CD4-positive, alpha-beta T cell treated with Interferon gamma for 1 hour (primary cell): Measurements from ENCODE around the gene SCAF11.
A peak's percentile ranks its signal among the peaks of the same experiment; 100 is the strongest.
"Not testable (repeated sequence)": the region's sequence is repeated elsewhere in the genome, so short reads cannot be mapped to it uniquely, and the experiment has no call there.

Source experiments
- DNase-seq: peaks from one replicate; pipeline ENCODE4 v3.0.0-alpha.2; 2020

SCAF11 gene, protein sequence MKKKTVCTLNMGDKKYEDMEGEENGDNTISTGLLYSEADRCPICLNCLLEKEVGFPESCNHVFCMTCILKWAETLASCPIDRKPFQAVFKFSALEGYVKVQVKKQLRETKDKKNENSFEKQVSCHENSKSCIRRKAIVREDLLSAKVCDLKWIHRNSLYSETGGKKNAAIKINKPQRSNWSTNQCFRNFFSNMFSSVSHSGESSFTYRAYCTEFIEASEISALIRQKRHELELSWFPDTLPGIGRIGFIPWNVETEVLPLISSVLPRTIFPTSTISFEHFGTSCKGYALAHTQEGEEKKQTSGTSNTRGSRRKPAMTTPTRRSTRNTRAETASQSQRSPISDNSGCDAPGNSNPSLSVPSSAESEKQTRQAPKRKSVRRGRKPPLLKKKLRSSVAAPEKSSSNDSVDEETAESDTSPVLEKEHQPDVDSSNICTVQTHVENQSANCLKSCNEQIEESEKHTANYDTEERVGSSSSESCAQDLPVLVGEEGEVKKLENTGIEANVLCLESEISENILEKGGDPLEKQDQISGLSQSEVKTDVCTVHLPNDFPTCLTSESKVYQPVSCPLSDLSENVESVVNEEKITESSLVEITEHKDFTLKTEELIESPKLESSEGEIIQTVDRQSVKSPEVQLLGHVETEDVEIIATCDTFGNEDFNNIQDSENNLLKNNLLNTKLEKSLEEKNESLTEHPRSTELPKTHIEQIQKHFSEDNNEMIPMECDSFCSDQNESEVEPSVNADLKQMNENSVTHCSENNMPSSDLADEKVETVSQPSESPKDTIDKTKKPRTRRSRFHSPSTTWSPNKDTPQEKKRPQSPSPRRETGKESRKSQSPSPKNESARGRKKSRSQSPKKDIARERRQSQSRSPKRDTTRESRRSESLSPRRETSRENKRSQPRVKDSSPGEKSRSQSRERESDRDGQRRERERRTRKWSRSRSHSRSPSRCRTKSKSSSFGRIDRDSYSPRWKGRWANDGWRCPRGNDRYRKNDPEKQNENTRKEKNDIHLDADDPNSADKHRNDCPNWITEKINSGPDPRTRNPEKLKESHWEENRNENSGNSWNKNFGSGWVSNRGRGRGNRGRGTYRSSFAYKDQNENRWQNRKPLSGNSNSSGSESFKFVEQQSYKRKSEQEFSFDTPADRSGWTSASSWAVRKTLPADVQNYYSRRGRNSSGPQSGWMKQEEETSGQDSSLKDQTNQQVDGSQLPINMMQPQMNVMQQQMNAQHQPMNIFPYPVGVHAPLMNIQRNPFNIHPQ (N-terminal part only)

DNA sequence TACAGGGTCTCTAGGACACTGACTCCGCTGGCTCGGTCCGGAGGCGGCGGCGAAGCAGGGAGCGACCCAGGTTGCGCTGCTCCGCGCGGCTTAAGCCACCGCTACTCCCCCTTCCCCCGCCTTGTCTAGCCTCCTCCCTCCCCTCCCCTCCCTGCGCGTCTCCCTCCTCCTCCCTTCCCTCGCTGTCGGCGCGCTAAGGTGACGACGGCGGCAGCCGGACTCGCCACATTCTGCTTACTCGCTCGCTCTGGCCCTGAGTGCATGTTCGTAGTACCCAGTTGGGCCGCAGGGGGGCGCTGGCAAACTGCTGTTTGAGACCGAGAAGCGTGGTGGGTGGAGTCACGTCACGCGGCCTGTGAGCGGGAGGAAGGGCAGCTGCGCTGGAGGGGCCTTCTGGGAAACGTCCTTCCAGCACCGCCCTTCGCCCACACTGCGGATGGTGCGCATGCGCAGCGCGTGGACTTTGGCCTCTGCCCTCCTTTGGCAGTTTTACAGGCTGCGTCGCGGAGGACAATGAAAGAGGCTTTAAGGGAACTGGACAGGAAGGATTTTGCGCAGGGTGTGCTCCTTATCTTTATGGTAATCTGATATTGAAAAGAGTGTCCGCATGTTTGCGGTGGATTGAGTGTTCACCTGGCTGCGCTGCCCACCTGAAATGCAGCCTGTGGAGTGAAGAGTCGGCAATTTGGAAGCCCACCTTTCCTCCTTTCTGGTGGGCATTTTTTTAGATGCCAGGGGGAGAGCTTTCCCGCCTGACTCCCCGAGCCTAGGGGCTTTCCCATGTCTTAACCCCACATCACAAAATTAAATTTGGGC is at the start of gene SCAF11:
Gene SCAF11 (minus strand): TSS at position 107 of the 816 bp plus-strand sequence. CDS start 26,407 bp downstream, outside the sequence.
- peak; percentile 100 for DNase-seq

DNA sequence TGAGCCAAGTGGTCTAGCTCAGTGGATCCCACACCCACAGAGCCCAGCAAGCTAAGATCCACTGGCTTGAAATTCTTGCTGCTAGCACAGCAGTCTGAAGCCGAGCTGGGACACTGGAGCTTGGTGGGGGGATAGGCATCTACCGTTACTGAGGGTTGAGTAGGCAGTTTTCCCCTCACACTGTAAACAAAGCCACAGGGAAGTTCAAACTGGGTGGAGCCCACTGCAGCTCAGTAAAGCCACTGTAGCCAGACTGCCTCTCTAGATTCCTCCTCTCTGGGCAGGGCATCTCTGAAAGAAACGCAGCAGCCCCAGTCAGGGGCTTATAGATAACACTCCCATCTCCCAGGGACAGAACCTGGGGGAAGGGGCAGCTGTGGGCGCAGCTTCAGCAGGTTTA is 46.7 kb upstream of the SCAF11 start:
- DNase-seq, result not testable (repeated sequence)

DNA sequence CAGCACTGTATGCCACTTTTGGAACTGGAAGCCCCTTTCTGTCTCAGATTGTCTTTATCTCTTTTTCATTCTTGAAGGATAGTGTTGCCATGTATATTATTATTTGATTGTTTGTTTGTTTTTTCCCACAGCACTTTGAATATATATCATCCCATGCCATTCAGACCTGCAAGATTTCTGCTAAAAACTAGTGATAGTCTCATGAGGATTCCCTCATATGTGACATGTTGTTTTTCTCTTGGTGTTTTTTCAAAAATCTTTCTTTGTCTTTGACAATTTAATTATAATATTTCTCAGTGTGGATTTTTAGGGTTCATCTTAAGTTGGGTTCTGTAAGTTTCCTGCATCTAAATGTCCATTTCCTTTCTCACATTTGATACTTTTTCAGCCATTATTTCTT is 36.8 kb upstream of the SCAF11 start:
- DNase-seq, result no peak

DNA sequence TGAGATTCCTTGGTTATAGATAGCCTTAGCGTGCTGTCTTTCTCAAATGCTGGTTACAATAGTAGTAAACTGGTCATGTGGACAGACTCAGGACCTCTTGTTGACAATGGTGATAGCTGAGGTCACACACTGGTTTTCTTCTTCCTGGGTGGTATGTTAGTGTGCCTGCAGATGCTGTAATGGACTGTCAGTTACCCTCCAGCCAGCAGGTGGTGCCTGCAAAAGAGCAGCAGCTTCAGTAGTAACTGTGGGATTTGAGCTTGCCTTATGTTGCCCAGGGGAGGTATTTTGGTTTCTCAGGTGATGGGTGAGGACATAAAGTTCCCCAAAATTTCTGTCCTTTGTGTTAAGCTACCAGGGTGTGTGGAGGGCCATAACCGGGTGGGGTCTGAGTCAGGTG is 33.7 kb upstream of the SCAF11 start:
- DNase-seq, result no peak

DNA sequence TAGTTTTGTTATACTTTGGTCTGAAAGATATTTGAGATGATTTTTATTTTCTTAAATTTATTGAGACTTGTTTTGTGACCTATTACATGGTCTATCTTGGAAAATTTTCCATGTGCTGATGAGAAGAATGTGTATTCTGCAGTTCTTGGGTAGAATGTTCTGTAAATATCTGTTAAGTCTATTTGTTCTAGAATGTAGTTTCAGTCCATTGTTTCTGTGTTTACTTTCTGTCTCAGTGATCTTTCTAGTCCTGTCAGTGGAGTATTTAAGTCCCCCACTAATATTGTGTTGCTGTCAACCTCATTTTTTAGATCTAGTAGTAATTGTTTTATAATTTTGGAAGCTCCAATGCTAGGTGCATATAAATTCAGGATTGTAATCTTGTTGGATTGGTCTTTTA is 30.4 kb upstream of the SCAF11 start:
- no peak for DNase-seq

DNA sequence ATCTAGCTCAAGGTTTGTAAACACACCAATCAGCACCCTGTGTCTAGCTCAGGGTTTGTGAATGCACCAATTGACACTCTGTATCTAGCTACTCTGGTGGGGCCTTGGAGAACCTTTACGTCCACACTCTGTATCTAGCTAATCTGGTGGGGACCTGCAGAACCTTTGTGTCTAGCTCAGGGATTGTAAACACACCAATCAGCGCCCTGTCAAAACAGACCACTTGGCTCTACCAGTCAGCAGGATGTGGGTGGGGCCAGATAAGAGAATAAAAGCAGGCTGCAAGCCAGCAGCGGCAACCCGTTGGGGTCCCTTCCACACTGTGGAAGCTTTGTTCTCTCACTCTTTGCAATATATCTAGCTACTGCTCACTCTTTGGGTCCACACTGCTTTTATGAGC is 28.3 kb upstream of the SCAF11 start:
- not testable (repeated sequence) for DNase-seq

DNA sequence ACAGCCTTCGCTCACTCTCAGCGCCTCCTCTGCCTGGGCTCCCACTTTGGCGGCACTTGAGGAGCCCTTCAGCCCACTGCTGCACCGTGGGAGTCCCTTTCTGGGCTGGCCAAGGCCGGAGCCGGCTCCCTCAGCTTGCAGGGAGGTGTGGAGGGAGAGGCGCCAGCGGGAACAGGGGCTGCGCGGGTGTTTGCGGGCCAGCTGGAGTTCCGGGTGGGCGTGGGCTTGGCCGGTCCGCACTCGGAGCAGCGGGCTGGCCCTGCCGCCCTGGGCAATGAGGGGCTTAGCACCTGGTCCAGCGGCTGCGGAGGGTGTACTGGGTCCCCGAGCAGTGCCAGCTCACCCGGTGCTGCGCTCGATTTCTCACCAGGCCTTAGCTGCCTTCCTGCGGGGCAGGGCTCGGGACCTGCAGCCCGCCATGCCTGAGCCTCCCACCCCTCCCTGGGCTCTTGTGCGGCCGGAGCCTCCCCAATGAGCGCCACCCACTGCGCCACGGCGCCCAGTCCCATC is 27.5 kb upstream of the SCAF11 start:
- not testable (repeated sequence) for DNase-seq

DNA sequence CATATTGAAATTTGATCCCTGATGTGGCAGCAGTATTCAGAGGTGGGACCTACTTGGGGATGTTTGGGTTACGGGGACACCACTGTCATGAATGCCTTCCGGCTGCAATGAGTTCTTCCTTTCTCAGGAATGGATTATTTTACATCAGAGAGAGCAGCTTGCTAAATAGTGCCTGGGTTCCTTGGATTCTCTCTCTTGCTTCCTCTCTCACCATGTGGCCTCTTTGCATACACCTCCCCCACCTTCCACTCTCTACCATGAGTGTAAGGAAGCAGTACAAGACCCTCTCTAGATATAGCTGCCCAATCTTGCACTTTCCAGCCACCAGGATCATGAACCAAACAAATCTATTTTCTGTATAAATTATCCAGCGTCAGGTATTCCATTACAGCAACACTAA is 15.4 kb upstream of the SCAF11 start:
- DNase-seq, result no peak

DNA sequence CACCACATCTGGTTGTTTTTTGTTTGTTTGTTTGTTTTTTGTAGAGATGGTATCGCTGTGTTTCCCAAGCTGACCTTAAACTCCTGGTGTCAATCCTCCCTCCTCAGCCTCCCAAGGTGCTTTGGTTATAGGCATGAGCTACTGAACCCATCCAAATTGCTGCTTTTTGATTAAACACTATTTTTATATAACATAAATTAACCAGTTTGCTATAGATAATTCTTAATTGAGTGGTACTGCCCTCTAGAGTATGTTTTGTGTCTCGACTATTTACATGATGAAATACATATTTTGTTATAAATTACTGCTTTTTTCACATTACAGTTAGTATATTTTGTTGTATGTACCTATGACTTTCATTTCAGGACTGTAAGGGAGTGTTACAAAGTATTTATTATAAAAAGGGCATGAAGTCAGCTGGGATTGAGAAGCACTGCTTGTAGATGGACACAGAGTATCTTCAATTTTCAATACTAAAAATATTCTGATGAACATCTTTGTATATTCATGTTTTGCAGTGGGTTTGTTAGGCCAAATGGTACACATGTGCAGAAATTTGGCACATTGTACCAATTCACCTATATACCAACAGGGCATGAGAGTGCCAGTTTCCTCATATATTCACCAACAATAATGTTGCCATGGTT is 14.9 kb upstream of the SCAF11 start:
- DNase-seq, result no peak

DNA sequence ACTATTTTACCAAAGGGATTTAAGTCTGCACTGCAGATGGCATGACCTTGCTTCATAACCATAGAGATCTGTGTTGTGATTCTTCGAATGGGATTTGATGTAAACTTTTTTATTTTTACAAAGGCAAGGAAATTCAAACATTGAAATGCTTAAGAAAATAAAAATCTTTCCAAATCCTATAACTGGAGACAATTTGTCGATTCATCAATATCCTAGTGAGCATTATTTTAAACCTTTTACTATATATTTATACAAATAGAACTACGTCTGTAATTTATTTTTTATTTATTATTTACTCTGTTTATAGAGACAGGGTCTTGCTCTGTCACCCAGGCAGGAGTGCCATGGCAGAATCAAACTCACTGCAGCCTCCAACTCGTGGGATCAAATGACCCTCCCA is 14.3 kb upstream of the SCAF11 start:
- DNase-seq, result no peak

DNA sequence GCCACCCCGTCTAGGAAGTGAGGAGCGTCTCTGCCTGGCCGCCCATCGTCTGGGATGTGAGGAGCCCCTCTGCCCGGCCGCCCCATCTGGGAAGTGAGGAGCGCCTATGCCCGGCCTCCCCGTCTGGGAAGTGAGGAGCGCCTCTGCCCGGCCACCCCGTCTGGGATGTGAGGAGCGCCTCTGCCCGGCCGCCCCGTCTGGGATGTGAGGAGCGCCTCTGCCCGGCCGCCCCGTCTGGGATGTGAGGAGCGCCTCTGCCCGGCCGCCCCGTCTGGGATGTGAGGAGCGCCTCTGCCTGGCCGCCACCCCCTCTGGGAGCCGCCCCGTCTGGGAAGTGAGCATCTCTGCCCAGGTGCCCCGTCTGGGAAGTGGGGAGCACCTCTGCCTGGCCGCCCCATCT is 9.7 kb upstream of the SCAF11 start:
- not testable (repeated sequence) for DNase-seq

DNA sequence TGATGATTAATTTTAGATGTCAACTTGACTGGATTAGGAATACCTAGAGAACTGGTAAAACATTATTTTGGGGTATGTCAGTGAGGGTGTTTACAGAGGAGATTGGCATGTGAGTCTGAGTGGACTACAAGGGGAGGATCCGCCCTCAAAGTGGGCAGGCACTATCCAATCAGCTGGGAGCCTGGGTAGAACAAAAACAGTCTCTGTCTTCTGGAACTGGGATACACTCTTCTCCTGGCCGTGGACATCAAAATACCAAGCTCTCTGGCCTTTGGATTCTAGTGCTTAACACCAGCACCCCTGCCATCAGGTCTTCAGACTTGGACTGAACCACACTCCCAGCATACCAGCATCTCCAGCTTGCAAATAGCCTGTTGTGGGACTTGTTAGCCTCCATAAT is 4.4 kb upstream of the SCAF11 start:
- DNase-seq, result no peak

DNA sequence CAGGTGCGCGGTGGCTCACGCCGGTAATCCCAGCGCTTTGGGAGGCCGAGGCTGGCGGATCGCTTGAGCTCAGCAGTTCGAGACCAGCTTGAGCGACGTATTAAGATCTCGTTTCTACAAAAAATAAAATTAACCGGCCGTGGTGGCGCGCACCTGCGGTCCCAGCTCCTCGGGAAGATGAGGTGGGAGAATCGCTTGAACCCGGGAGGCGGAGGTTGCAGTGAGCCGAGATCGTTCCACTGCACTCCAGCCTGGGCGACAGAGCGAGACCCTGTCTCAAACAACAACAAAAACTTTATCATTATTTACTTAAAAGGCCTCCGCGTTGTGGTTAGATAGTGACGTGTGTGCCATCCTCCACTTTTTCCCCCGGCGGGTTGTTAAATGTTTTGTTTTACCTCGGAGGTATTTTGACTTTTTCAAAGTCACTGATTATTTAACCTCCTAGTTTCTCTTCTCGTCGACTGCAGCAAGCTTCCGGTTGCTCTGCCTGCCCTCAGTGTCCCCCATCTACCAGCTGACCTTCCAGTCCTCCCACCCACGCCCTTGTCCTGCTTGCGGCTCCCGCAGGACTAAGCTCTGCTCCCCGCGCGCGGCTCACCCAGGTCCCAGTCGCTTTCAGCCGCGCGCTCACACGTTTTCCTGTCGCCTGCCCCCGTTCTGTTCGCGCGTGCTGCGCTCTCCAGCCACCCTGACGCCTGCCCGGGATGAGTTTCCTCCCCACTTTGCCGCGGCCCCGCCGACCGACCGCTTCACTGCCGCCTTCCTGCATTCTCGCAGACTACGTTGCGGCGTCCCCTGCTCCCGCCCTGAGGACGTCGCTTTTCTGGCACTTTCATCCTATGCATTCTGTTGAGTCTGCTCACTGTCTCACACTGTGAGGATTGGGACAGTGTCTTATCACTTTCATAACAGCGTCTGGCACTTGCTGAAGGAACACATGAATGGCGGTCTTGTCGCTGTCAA is 1.2 kb upstream of the SCAF11 start:
- DNase-seq, result peak; percentile 61

DNA sequence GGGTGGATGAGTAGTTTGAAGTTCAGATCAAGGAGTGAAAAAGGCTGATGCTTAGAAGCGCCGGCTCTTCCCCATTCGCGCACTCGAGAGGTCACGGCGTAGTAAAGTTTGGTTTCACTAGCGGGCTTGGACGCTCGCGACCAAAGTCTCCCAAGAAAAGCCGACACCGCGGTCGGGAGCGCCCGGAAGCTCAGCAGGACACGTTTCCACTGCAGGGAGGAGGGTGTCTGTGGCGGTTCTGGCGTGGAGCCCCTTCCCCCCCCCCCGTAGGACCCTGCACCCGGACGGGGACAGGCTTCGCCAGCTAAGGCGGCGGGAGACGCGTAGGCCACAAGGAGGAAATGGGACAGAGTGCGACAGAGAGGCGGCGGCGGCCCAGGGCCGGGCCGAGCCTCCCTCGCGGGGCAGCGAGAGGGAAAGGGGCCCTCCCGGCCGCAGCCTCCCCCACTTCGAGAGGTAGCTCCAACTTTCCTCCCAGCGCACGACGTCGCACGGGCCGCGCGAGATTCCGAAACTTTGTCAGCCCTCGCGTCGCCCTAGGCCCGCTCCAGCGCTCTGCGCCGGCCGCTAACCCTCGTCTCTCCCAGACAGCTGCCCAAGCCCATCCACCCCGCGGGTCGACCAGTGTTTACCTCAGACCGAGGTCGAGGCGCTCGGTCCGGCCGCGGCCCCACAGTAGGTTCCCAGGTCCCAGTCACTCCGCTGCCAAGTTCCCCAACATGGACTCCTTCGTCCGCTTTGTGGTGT is 480 bp downstream of the SCAF11 start:
- peak; percentile 50 for DNase-seq

DNA sequence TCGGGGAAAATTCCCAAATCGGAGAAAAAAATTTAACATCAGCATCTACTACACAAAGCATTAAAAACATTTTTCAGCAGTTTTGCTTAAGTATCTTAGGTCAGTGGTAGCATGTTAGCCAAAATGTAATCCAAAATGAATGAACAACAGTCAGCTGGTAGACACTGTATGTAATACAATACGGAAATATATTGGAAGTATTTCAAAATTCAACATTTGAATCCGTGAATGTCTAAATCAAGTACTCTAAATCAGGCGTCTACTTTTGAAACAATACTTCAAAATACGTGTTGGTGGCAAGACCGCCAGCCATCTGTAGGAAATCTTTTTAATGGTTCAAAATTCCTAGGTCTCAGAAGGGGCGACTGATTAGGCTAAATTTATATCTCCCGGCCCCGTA is 1.1 kb downstream of the SCAF11 start:
- no peak for DNase-seq

DNA sequence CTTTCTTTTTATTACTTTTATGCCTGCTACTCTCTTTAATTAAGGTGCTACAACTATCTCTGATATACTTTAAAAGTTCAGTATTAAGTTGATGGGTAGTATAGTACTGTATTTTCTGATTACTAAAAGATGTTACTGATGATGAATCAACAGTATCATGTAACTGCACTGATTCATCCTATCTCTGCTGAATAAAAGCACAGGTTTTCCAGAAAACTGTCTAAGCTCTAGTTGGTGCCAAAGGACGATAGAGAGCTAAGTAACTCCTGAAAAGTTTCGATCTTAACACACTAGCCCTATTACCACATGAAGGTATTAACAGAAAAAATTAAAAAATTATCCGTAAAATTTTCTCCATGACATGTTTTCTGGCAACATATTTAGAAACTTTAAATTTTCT is 2.1 kb downstream of the SCAF11 start:
- DNase-seq, result no peak

DNA sequence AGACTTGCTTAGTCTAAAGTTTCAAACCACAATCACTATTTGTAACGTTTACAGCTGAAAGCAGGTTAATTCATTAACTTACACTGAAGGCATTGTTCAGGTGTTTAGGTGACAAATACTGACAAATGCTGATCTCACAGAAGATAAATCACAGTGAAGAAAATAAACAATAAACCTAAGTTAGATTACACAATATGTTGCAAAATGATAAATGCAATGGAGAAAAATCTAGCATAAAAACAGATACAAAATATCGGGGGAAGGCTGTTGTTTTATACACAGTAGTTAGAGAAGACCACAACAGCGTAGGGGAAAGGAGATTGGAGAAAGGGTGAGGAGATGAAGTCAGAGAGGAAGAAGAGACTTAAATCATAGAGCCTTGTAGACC is 3.0 kb downstream of the SCAF11 start:
- no peak for DNase-seq

DNA sequence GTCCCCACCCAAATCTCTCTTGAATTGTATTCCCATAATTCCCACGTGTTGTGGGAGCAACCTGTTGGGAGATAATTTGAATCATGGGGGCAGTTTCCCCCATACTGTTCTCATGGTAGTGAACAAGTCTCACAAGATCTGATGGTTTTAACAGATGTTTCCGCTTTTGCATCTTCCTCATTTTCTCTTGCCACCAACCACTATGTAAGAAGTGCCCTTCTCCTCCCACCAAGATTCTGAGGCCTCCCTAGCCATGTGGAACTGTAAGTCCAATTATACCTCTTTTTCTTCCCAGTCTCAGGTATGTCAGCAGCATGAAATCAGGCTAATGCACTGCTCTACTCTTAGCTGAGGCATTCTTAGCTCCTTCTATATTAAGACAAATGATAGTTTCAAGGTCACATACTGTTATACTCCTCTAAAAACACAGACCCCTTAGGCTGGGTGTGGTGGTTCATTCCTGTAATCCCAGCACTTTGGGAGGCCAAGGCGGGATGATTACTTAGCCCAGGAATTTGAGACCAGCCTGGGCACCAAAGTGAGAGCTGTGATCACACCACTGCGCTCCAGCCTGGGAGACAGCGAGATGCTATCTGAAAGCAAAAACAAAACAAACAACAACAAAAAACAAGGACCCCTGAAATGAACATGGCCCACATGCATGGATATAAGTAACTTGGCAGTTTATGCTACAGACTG is 3.6 kb downstream of the SCAF11 start:
- peak; percentile 2 for DNase-seq
